ENCODE data around the gene NRIP1. TPM values are rescaled to one million over a fixed set of nuclear protein-coding genes. Genes with fewer than 3 reads are reported as not detected.
"Not testable (repeated sequence)": the region's sequence is repeated elsewhere in the genome, so short reads cannot be mapped to it uniquely, and the experiment has no call there.

NRIP1 gene
- total RNA-seq, 2 experiments from 2014 or later = 4.4 to 5.4 TPM

- H3K9me3 Mint-ChIP-seq = peaks cover 3% of the 10 kb centered on the region
- H3K27me3 Mint-ChIP-seq = peaks cover 3% of the 10 kb centered on the region
- H3K36me3 Mint-ChIP-seq = no peaks in the 10 kb centered on the region
- ChIA-PET CTCF (no interaction called here), POLR2A (no interaction called here)
- DNase-seq = no peak
- H3K4me3 Mint-ChIP-seq = no peak overlapping the region
- intact Hi-C loops (cut with micrococcal nuclease) = no loop called here
- no peak overlapping the region for H3K27ac Mint-ChIP-seq
- no peaks in the 10 kb centered on the region for H3K4me1 Mint-ChIP-seq (ENCODE audit: low read depth)
Observed at GRCh38 chr21:14947613-14948160, 117.1 kb downstream of the NRIP1 start.

GRCh38 chr21:14945176-14945575 lies 119.6 kb downstream of the NRIP1 start:
- Mint-ChIP-seq H3K36me3 (peaks cover 3% of the 10 kb centered on the region), H3K4me1 (ENCODE audit: low read depth) (no peaks in the 10 kb centered on the region), H3K9me3 (peaks cover 7% of the 10 kb centered on the region), H3K4me3 (no peak overlapping the region), H3K27ac (no peak overlapping the region), H3K27me3 (peaks cover 3% of the 10 kb centered on the region)
- CTCF ChIA-PET = no interaction called here
- POLR2A ChIA-PET = no interaction called here
- no peak for DNase-seq
- intact Hi-C loops (cut with micrococcal nuclease) = no loop called here

GRCh38 chr21:14943616-14944015 lies 121.2 kb downstream of the NRIP1 start:
- peaks cover 3% of the 10 kb centered on the region for H3K36me3 Mint-ChIP-seq
- H3K27me3 Mint-ChIP-seq = peaks cover 2% of the 10 kb centered on the region
- intact Hi-C loops (cut with micrococcal nuclease) = no loop called here
- no peak for DNase-seq
- no peak overlapping the region for H3K27ac Mint-ChIP-seq
- ChIA-PET POLR2A (no interaction called here), CTCF (no interaction called here)
- H3K4me1 Mint-ChIP-seq (ENCODE audit: low read depth) = no peaks in the 10 kb centered on the region
- H3K9me3 Mint-ChIP-seq = peaks cover 6% of the 10 kb centered on the region
- H3K4me3 Mint-ChIP-seq = no peak overlapping the region

- intact Hi-C loops (cut with micrococcal nuclease) = no loop called here
- Mint-ChIP-seq H3K36me3 (peaks cover 3% of the 10 kb centered on the region), H3K27me3 (peaks cover 2% of the 10 kb centered on the region), H3K4me1 (ENCODE audit: low read depth) (no peaks in the 10 kb centered on the region), H3K27ac (no peak overlapping the region), H3K4me3 (no peak overlapping the region), H3K9me3 (peaks cover 8% of the 10 kb centered on the region)
- DNase-seq = no peak
- ChIA-PET POLR2A (no interaction called here), CTCF (no interaction called here)
Observed at GRCh38 chr21:14942801-14943490, 121.9 kb downstream of the NRIP1 start.

- H3K4me3 Mint-ChIP-seq; H3K27me3 Mint-ChIP-seq; H3K4me1 Mint-ChIP-seq (ENCODE audit: low read depth); DNase-seq; H3K9me3 Mint-ChIP-seq; CTCF ChIA-PET; H3K36me3 Mint-ChIP-seq; intact Hi-C loops (cut with micrococcal nuclease); H3K27ac Mint-ChIP-seq; POLR2A ChIA-PET: not testable (repeated sequence)
Observed at GRCh38 chr21:14927324-14927723, 137.5 kb downstream of the NRIP1 start.

- no peaks in the 10 kb centered on the region for H3K36me3 Mint-ChIP-seq
- H3K4me1 Mint-ChIP-seq (ENCODE audit: low read depth) = no peaks in the 10 kb centered on the region
- ChIA-PET CTCF (no interaction called here), POLR2A (no interaction called here)
- peaks cover 3% of the 10 kb centered on the region for H3K27me3 Mint-ChIP-seq
- H3K27ac Mint-ChIP-seq = no peak overlapping the region
- no peaks in the 10 kb centered on the region for H3K9me3 Mint-ChIP-seq
- intact Hi-C loops (cut with micrococcal nuclease) = no loop called here
- no peak overlapping the region for H3K4me3 Mint-ChIP-seq
- DNase-seq = no peak
Observed at GRCh38 chr21:14926186-14926585, 138.6 kb downstream of the NRIP1 start.

- H3K4me1 Mint-ChIP-seq (ENCODE audit: low read depth) = no peaks in the 10 kb centered on the region
- H3K27ac Mint-ChIP-seq = no peak overlapping the region
- H3K9me3 Mint-ChIP-seq = no peaks in the 10 kb centered on the region
- intact Hi-C loops (cut with micrococcal nuclease) = no loop called here
- H3K27me3 Mint-ChIP-seq = peaks cover 3% of the 10 kb centered on the region
- ChIA-PET POLR2A (no interaction called here), CTCF (no interaction called here)
- H3K4me3 Mint-ChIP-seq = no peak overlapping the region
- DNase-seq = no peak
- H3K36me3 Mint-ChIP-seq = no peaks in the 10 kb centered on the region
Observed at GRCh38 chr21:14923468-14923867, 141.3 kb downstream of the NRIP1 start.

GRCh38 chr21:14922980-14923379 lies 141.8 kb downstream of the NRIP1 start:
- Mint-ChIP-seq H3K9me3 (no peaks in the 10 kb centered on the region), H3K27me3 (peaks cover 3% of the 10 kb centered on the region), H3K4me3 (no peak overlapping the region), H3K27ac (no peak overlapping the region), H3K4me1 (ENCODE audit: low read depth) (no peaks in the 10 kb centered on the region), H3K36me3 (no peaks in the 10 kb centered on the region)
- ChIA-PET POLR2A (no interaction called here), CTCF (no interaction called here)
- no peak for DNase-seq
- intact Hi-C loops (cut with micrococcal nuclease) = no loop called here

GRCh38 chr21:14918527-14918926 lies 146.3 kb downstream of the NRIP1 start:
- no peak for DNase-seq
- Mint-ChIP-seq H3K4me1 (ENCODE audit: low read depth) (no peaks in the 10 kb centered on the region), H3K27me3 (peaks cover 3% of the 10 kb centered on the region), H3K9me3 (no peaks in the 10 kb centered on the region), H3K36me3 (no peaks in the 10 kb centered on the region), H3K27ac (no peak overlapping the region), H3K4me3 (no peak overlapping the region)
- POLR2A ChIA-PET = no interaction called here
- CTCF ChIA-PET = no interaction called here
- intact Hi-C loops (cut with micrococcal nuclease) = no loop called here

GRCh38 chr21:14917762-14918161 lies 147.0 kb downstream of the NRIP1 start:
- POLR2A ChIA-PET = interaction anchor here (0.6 kb wide), 1 partner anchor 41 kb away, joined by 3 read pairs; no protein-coding TSS in a partner anchor
- intact Hi-C loops (cut with micrococcal nuclease) = no loop called here
- H3K4me3 Mint-ChIP-seq = no peak overlapping the region
- no peak for DNase-seq
- H3K9me3 Mint-ChIP-seq = no peaks in the 10 kb centered on the region
- no peaks in the 10 kb centered on the region for H3K36me3 Mint-ChIP-seq
- H3K4me1 Mint-ChIP-seq (ENCODE audit: low read depth) = no peaks in the 10 kb centered on the region
- H3K27me3 Mint-ChIP-seq = peaks cover 2% of the 10 kb centered on the region
- CTCF ChIA-PET = no interaction called here
- no peak overlapping the region for H3K27ac Mint-ChIP-seq

GRCh38 chr21:14916676-14917141 lies 148.1 kb downstream of the NRIP1 start:
- Mint-ChIP-seq H3K27me3 (no peaks in the 10 kb centered on the region), H3K4me3 (no peak overlapping the region), H3K9me3 (no peaks in the 10 kb centered on the region), H3K36me3 (no peaks in the 10 kb centered on the region), H3K27ac (no peak overlapping the region), H3K4me1 (ENCODE audit: low read depth) (no peaks in the 10 kb centered on the region)
- CTCF ChIA-PET = no interaction called here
- DNase-seq = no peak
- POLR2A ChIA-PET = no interaction called here
- intact Hi-C loops (cut with micrococcal nuclease) = no loop called here

- H3K27ac Mint-ChIP-seq = no peak overlapping the region
- ChIA-PET CTCF (no interaction called here), POLR2A (no interaction called here)
- H3K36me3 Mint-ChIP-seq = no peaks in the 10 kb centered on the region
- H3K9me3 Mint-ChIP-seq = no peaks in the 10 kb centered on the region
- intact Hi-C loops (cut with micrococcal nuclease) = no loop called here
- H3K4me3 Mint-ChIP-seq = no peak overlapping the region
- no peak for DNase-seq
- H3K4me1 Mint-ChIP-seq (ENCODE audit: low read depth) = no peaks in the 10 kb centered on the region
- H3K27me3 Mint-ChIP-seq = peaks cover 1% of the 10 kb centered on the region
Observed at GRCh38 chr21:14913638-14914037, 151.2 kb downstream of the NRIP1 start.

GRCh38 chr21:14911351-14911750 lies 153.4 kb downstream of the NRIP1 start:
- Mint-ChIP-seq H3K9me3 (no peaks in the 10 kb centered on the region), H3K27ac (no peak overlapping the region), H3K36me3 (no peaks in the 10 kb centered on the region), H3K27me3 (peaks cover 1% of the 10 kb centered on the region), H3K4me3 (no peak overlapping the region), H3K4me1 (ENCODE audit: low read depth) (no peaks in the 10 kb centered on the region)
- ChIA-PET CTCF (no interaction called here), POLR2A (no interaction called here)
- DNase-seq = no peak
- intact Hi-C loops (cut with micrococcal nuclease) = no loop called here
